NCI-H524 (cell line): ENCODE data around the gene KCNMA1.

Source experiments
- DNase-seq, 2 experiments: peaks; one replicate each; lab custom pipeline; 2025; lab: John Stamatoyannopoulos, UW

The KCNMA1 gene

GRCh38 chr10:77042706-77043419, 594.7 kb downstream of the KCNMA1 start:
- DNase-seq: no peak

- no peak for DNase-seq
Observed at GRCh38 chr10:77041636-77042258, 595.9 kb downstream of the KCNMA1 start.

- DNase-seq: no peak
Observed at GRCh38 chr10:77038407-77038806, 599.2 kb downstream of the KCNMA1 start.

GRCh38 chr10:77037735-77038403, 599.7 kb downstream of the KCNMA1 start:
- DNase-seq: no peak

GRCh38 chr10:77036993-77037734, 600.4 kb downstream of the KCNMA1 start:
- DNase-seq: no peak

- DNase-seq: no peak
Observed at GRCh38 chr10:77036276-77036675, 601.3 kb downstream of the KCNMA1 start.

GRCh38 chr10:77034795-77035194, 602.8 kb downstream of the KCNMA1 start:
- no peak for DNase-seq

GRCh38 chr10:77034240-77034639, 603.4 kb downstream of the KCNMA1 start:
- no peak for DNase-seq

GRCh38 chr10:77032188-77032570, 605.4 kb downstream of the KCNMA1 start:
- no peak for DNase-seq

GRCh38 chr10:77031531-77032187, 605.9 kb downstream of the KCNMA1 start:
- no peak for DNase-seq

GRCh38 chr10:77030974-77031373, 606.6 kb downstream of the KCNMA1 start:
- DNase-seq: no peak

GRCh38 chr10:77029777-77030717, 607.6 kb downstream of the KCNMA1 start:
- DNase-seq: no peak

- no peak for DNase-seq
Observed at GRCh38 chr10:77028042-77028441, 609.6 kb downstream of the KCNMA1 start.

- no peak for DNase-seq
Observed at GRCh38 chr10:77027576-77027975, 610.0 kb downstream of the KCNMA1 start.

- DNase-seq: peak in 1 of 2 experiments; percentile 12
Observed at GRCh38 chr10:77027141-77027540, 610.5 kb downstream of the KCNMA1 start.

GRCh38 chr10:77026148-77026547, 611.5 kb downstream of the KCNMA1 start:
- DNase-seq: no peak

GRCh38 chr10:77024461-77024860, 613.1 kb downstream of the KCNMA1 start:
- DNase-seq: no peak

GRCh38 chr10:77023396-77023795, 614.2 kb downstream of the KCNMA1 start:
- DNase-seq: no peak

- no peak for DNase-seq
Observed at GRCh38 chr10:77022671-77023070, 614.9 kb downstream of the KCNMA1 start.

- DNase-seq: no peak
Observed at GRCh38 chr10:77021966-77022490, 615.6 kb downstream of the KCNMA1 start.
